HepG2 (cell line): ENCODE measurements around the gene PRCD. TPM values are rescaled to one million over a fixed set of nuclear protein-coding genes. Genes with fewer than 3 reads are reported as not detected.
A peak's percentile ranks its signal among the peaks of the same experiment; 100 is the strongest.

Source experiments
- AHDC1 ChIP-seq: sonication (generic); formaldehyde crosslinking; IDR thresholded peaks from 2 replicates; pipeline ENCODE4 v1.5.1; 2020; ENCODE audit warnings: mild to moderate bottlenecking, missing genetic modification reagents, borderline replicate concordance
- CEBPB ChIP-seq: IDR thresholded peaks from 2 replicates; pipeline ENCODE4 v1.6.1; 2011; ENCODE audit warnings: low read depth, low read length, improper control_type of control experiment, borderline replicate concordance
- CSRNP2 ChIP-seq: sonication (generic); formaldehyde crosslinking; conservative IDR thresholded peaks from 2 replicates; pipeline ENCODE4 v1.8.0; 2022; ENCODE audit warnings: low read depth, missing genetic modification reagents
- SOX13 ChIP-seq, 3 experiments: fragments of 450-650 bp in 1 of 3; sonication (generic) in 1 of 3; formaldehyde crosslinking in 1 of 3; IDR thresholded peaks in 2 of 3; conservative IDR thresholded peaks in 1 of 3; 2 replicates each; pipeline versions ENCODE4 v1.5.0 to v1.6.1; 2016 to 2020; ENCODE audit warnings: antibody characterized with exemption in 1 of 3, mild to moderate bottlenecking in 1 of 3, missing compliant biosample characterization in 1 of 3, missing genetic modification reagents in 1 of 3, moderate library complexity in 1 of 3
- ZNF318 ChIP-seq: sonication (generic); formaldehyde crosslinking; IDR thresholded peaks from 2 replicates; pipeline ENCODE4 v1.4.0; 2020; ENCODE audit warnings: mild to moderate bottlenecking, missing genetic modification reagents
- polyA plus RNA-seq, 8 experiments: library from polyadenylated mRNA; depleted of rRNA in 3 of 8; stranded (reverse) in 7 of 8; unstranded in 1 of 8; fragments of >200 nt; fragmentation: Illumina TruSeq in 4 of 8; extraction: Trizol in 4 of 8; gene quantifications; 2 replicates each; pipeline versions ENCODE4 v1.2.1 to v1.2.3, GENCODE V29; 2011 to 2016; ENCODE audit warnings: low read depth in 4 of 8, missing spikeins in 1 of 8, mixed read lengths in 1 of 8; ENCODE audit not compliant: insufficient read depth in 1 of 8
- total RNA-seq, 5 experiments: library from RNA; depleted of rRNA; stranded (reverse); fragments of >200 nt; fragmentation: Illumina TruSeq; extraction: Trizol; gene quantifications; 2 replicates each; pipeline ENCODE4 v1.2.3, GENCODE V29; 2016; ENCODE audit warnings: low read depth in 1 of 5

PRCD gene
- total and polyA plus RNA-seq, 2 of the 13 experiments (the other 11 are each of a cell fraction or from before 2014, with no cell fraction given) = 0.51 TPM; not detected in 1

GRCh38 chr17:76523084-76524037, 16.5 kb upstream of the PRCD start (continued):
- no peak for TF ChIP-seq AHDC1 (CRISPR knock-in tag)
- no peak for TF ChIP-seq SOX13 (IDR thresholded peaks at IDR 0.05)
- TF ChIP-seq SOX13 (CRISPR knock-in tag; conservative IDR thresholded peaks at IDR 0.05 in 1 of 2, IDR thresholded peaks at IDR 0.05 in 1 of 2) = peak in 1 of 2 experiments; percentile 57; a peak in 2 of 4 replicates
- no peak for TF ChIP-seq CSRNP2 (CRISPR knock-in tag)
- TF ChIP-seq ZNF318 = 0 out of 2 replicates have a peak, but pooled peaks have one; percentile 48
- TF ChIP-seq CEBPB = no peak
